ENCODE data around the gene EXOSC10.

Gene EXOSC10

GRCh38 chr1:11037740-11038182 is 61.9 kb downstream of the EXOSC10 start:
- no peak for TF ChIP-seq TEAD4 (IDR thresholded peaks at IDR 0.05)
- TF ChIP-seq RAD21 (IDR thresholded peaks at IDR 0.05; ENCODE audit: low read depth) = peak; percentile 99

- TF ChIP-seq YY1 (IDR thresholded peaks at IDR 0.05; ENCODE audit: low read depth) (no peak), NFIC (IDR thresholded peaks at IDR 0.05) (no peak), ZBTB7A (IDR thresholded peaks at IDR 0.05; ENCODE audit: low read depth) (no peak), CREB1 (IDR thresholded peaks at IDR 0.05; ENCODE audit: low read depth) (no peak), TCF12 (IDR thresholded peaks at IDR 0.05; ENCODE audit: low read depth) (no peak), EP300 (IDR thresholded peaks at IDR 0.05; ENCODE audit: borderline replicate concordance) (no peak), RAD21 (IDR thresholded peaks at IDR 0.05; ENCODE audit: low read depth) (no peak), FOXM1 (IDR thresholded peaks at IDR 0.05; ENCODE audit: borderline replicate concordance, low read depth) (no peak), CEBPB (IDR thresholded peaks at IDR 0.05) (no peak), MAX (IDR thresholded peaks at IDR 0.05) (no peak), TEAD4 (IDR thresholded peaks at IDR 0.05) (no peak), USF1 (IDR thresholded peaks at IDR 0.05) (no peak), REST (IDR thresholded peaks at IDR 0.05; ENCODE audit: low read depth) (no peak), EGR1 (IDR thresholded peaks at IDR 0.05) (no peak), TAF1 (IDR thresholded peaks at IDR 0.05; ENCODE audit: low read depth) (no peak)
Measured at GRCh38 chr1:11031624-11032262, 67.9 kb downstream of the EXOSC10 start.

GRCh38 chr1:11030865-11031264 is 68.8 kb downstream of the EXOSC10 start:
- TF ChIP-seq CEBPB (IDR thresholded peaks at IDR 0.05) (no peak), CREB1 (IDR thresholded peaks at IDR 0.05; ENCODE audit: low read depth) (no peak), REST (IDR thresholded peaks at IDR 0.05; ENCODE audit: low read depth) (no peak), NFIC (IDR thresholded peaks at IDR 0.05) (no peak), ZBTB7A (IDR thresholded peaks at IDR 0.05; ENCODE audit: low read depth) (no peak), RAD21 (IDR thresholded peaks at IDR 0.05; ENCODE audit: low read depth) (no peak), USF1 (IDR thresholded peaks at IDR 0.05) (no peak), EP300 (IDR thresholded peaks at IDR 0.05; ENCODE audit: borderline replicate concordance) (no peak), TEAD4 (IDR thresholded peaks at IDR 0.05) (no peak), FOXM1 (IDR thresholded peaks at IDR 0.05; ENCODE audit: borderline replicate concordance, low read depth) (no peak), MAX (IDR thresholded peaks at IDR 0.05) (no peak), TAF1 (IDR thresholded peaks at IDR 0.05; ENCODE audit: low read depth) (no peak), EGR1 (IDR thresholded peaks at IDR 0.05) (no peak), YY1 (IDR thresholded peaks at IDR 0.05; ENCODE audit: low read depth) (no peak)

- TF ChIP-seq FOXM1 (IDR thresholded peaks at IDR 0.05; ENCODE audit: borderline replicate concordance, low read depth) = no peak
- TF ChIP-seq ZBTB7A (IDR thresholded peaks at IDR 0.05; ENCODE audit: low read depth) = no peak
- no peak for TF ChIP-seq NFIC (IDR thresholded peaks at IDR 0.05)
- no peak for TF ChIP-seq EP300 (IDR thresholded peaks at IDR 0.05; ENCODE audit: borderline replicate concordance)
- no peak for TF ChIP-seq USF1 (IDR thresholded peaks at IDR 0.05)
- TF ChIP-seq YY1 (IDR thresholded peaks at IDR 0.05; ENCODE audit: low read depth) = no peak
Measured at GRCh38 chr1:11028018-11028417, 71.7 kb downstream of the EXOSC10 start.

- TF ChIP-seq YY1 (IDR thresholded peaks at IDR 0.05; ENCODE audit: low read depth) (no peak), ZBTB7A (IDR thresholded peaks at IDR 0.05; ENCODE audit: low read depth) (no peak)
Measured at GRCh38 chr1:11027316-11027715, 72.4 kb downstream of the EXOSC10 start.

- TF ChIP-seq RAD21 (IDR thresholded peaks at IDR 0.05; ENCODE audit: low read depth) = no peak
- no peak for TF ChIP-seq YY1 (IDR thresholded peaks at IDR 0.05; ENCODE audit: low read depth)
- no peak for TF ChIP-seq CEBPB (IDR thresholded peaks at IDR 0.05)
- TF ChIP-seq TAF1 (IDR thresholded peaks at IDR 0.05; ENCODE audit: low read depth) = no peak
- TF ChIP-seq CREB1 (IDR thresholded peaks at IDR 0.05; ENCODE audit: low read depth) = no peak
- TF ChIP-seq USF1 (IDR thresholded peaks at IDR 0.05) = no peak
- TF ChIP-seq FOXM1 (IDR thresholded peaks at IDR 0.05; ENCODE audit: borderline replicate concordance, low read depth) = no peak
- no peak for TF ChIP-seq TCF12 (IDR thresholded peaks at IDR 0.05; ENCODE audit: low read depth)
- no peak for TF ChIP-seq EP300 (IDR thresholded peaks at IDR 0.05; ENCODE audit: borderline replicate concordance)
- TF ChIP-seq MAX (IDR thresholded peaks at IDR 0.05) = no peak
- no peak for TF ChIP-seq REST (IDR thresholded peaks at IDR 0.05; ENCODE audit: low read depth)
- TF ChIP-seq NFIC (IDR thresholded peaks at IDR 0.05) = no peak
- no peak for TF ChIP-seq TEAD4 (IDR thresholded peaks at IDR 0.05)
- no peak for TF ChIP-seq EGR1 (IDR thresholded peaks at IDR 0.05)
Measured at GRCh38 chr1:11026903-11027302, 72.8 kb downstream of the EXOSC10 start.
